GM12878 (cell line): Measurements from ENCODE around the gene TENT5A. TPM values are rescaled to one million over a fixed set of nuclear protein-coding genes. Genes with fewer than 3 reads are reported as not detected.

ENCODE experiments used
- ATAC-seq: fragments of 200-7000 bp; cut with Tn5 transposase; 3 replicates; pipeline ENCODE4 v1.9.1; 2020; ENCODE audit warnings: mild to moderate bottlenecking, moderate library complexity
- BruUV-seq: library from RNA; stranded (reverse); fragments of 400-500 nt; replicated peaks from 2 replicates; lab custom pipeline; 2021; lab: Mats Ljungman, UMichigan
- CTCF ChIA-PET: fragments of 300-600 bp; sonication (Branson Sonifier 250); formaldehyde crosslinking; extraction: SDS; loops from one replicate; lab custom pipeline; 2021; ENCODE audit warnings: inconsistent platforms; lab: Yijun Ruan, JAX
- POLR2A ChIA-PET: fragments of 350-600 bp; formaldehyde crosslinking; extraction: SDS; loops from one replicate; lab custom pipeline; 2021; ENCODE audit warnings: inconsistent platforms; lab: Charles Lee
- RAD21 ChIA-PET: fragments of 300-600 bp; sonication (Branson Sonifier 250); formaldehyde crosslinking; loops from one replicate; lab custom pipeline; 2023; ENCODE audit warnings: antibody characterized with exemption; ENCODE audit not compliant: unreplicated experiment; lab: Charles Lee
- SMC1A ChIA-PET: fragments of 300-600 bp; sonication (Branson Sonifier 250); formaldehyde crosslinking; loops from one replicate; lab custom pipeline; 2023; ENCODE audit not compliant: unreplicated experiment, uncharacterized antibody; lab: Charles Lee
- DNase-seq: peaks from one replicate; pipeline ENCODE4 v3.0.0-alpha.2; 2011; ENCODE audit warnings: low read depth, low spot score
- FAIRE-seq: peaks from 3 replicates; lab custom pipeline; 2011; peaks lifted over from hg19 to GRCh38; lab: Jason Lieb, UNC
- H2AFZ ChIP-seq: 2 replicates; pipeline ENCODE4 v1.6.0; 2011; ENCODE audit warnings: low read depth, low read length, control low read depth; ENCODE audit not compliant: control insufficient read depth
- H3K27ac ChIP-seq: 2 replicates; pipeline ENCODE4 v1.5.1; 2011; ENCODE audit warnings: control low read depth; ENCODE audit not compliant: control insufficient read depth, insufficient read depth
- H3K27me3 ChIP-seq, 2 experiments: replicated peaks in 1 of 2; 2 replicates each; pipeline versions ENCODE4 v1.6.0 to v1.6.1; 2011; ENCODE audit warnings: low read length in 1 of 2; ENCODE audit not compliant: control insufficient read depth in 2 of 2, insufficient read depth in 2 of 2
- H3K36me3 ChIP-seq, 2 experiments: 2 replicates each; pipeline ENCODE4 v1.5.1; 2011; ENCODE audit warnings: low read length in 1 of 2; ENCODE audit not compliant: control insufficient read depth in 2 of 2, insufficient read depth in 2 of 2
- H3K4me1 ChIP-seq: 2 replicates; pipeline ENCODE4 v1.6.1; 2011; ENCODE audit warnings: mild to moderate bottlenecking, low read length, moderate library complexity, mixed read lengths; ENCODE audit not compliant: control insufficient read depth, insufficient read depth
- H3K4me2 ChIP-seq: 2 replicates; pipeline ENCODE4 v1.6.0; 2011; ENCODE audit warnings: control low read depth; ENCODE audit not compliant: control insufficient read depth, insufficient read depth
- H3K4me3 ChIP-seq: fragments of 200-600 bp; sonication (generic); 2 replicates; pipeline ENCODE4 v1.5.1; 2016
- H3K79me2 ChIP-seq: 2 replicates; pipeline ENCODE4 v1.6.0; 2011; ENCODE audit warnings: low read length; ENCODE audit not compliant: control insufficient read depth, insufficient read depth
- H3K9ac ChIP-seq: 2 replicates; pipeline ENCODE4 v1.8.0; 2011; ENCODE audit warnings: low read length, control low read depth, mixed read lengths; ENCODE audit not compliant: control insufficient read depth, insufficient read depth
- H3K9me3 ChIP-seq: replicated peaks from 3 replicates; pipeline ENCODE4 v1.5.1; 2011; ENCODE audit warnings: mild to moderate bottlenecking, low read length; ENCODE audit not compliant: control insufficient read depth, insufficient read depth
- H4K20me1 ChIP-seq: 2 replicates; pipeline ENCODE4 v1.6.0; 2011; ENCODE audit not compliant: control insufficient read depth, insufficient read depth
- ELK1 ChIP-seq: IDR thresholded peaks from 2 replicates; pipeline ENCODE4 v1.6.1; 2012; ENCODE audit warnings: low read depth, low read length, improper control_type of control experiment
- GABPA ChIP-seq: IDR thresholded peaks from 2 replicates; pipeline ENCODE4 v1.6.1; 2014; ENCODE audit warnings: antibody characterized with exemption, low read depth, mild to moderate bottlenecking, inconsistent platforms
- HDAC6 ChIP-seq: fragments of 200-600 bp; sonication (generic); IDR thresholded peaks from one replicate; pipeline ENCODE4 v1.8.0; 2017; ENCODE audit warnings: antibody characterized with exemption; ENCODE audit not compliant: unreplicated experiment
- MAX ChIP-seq: IDR thresholded peaks from 2 replicates; pipeline ENCODE4 v1.6.1; 2012; ENCODE audit warnings: low read depth, low read length, improper control_type of control experiment
- PML ChIP-seq: IDR thresholded peaks from 2 replicates; pipeline ENCODE4 v1.6.1; 2012; ENCODE audit warnings: low read length, inconsistent platforms
- USF2 ChIP-seq: IDR thresholded peaks from 2 replicates; pipeline ENCODE4 v1.6.1; 2011; ENCODE audit warnings: low read depth, low read length, improper control_type of control experiment, borderline replicate concordance
- WGBS: methylation state at CpG from one replicate; pipeline ENCODE4 v1.1.6; 2016; ENCODE audit warnings: low lambda C conversion rate; ENCODE audit not compliant: insufficient replicate concordance, insufficient coverage; ENCODE audit errors: missing lambda C conversion rate; 5-methylcytosine and 5-hydroxymethylcytosine counted together
- in situ Hi-C: fragments of 300-500 bp; cut with MboI; formaldehyde crosslinking; loops from 9 replicates; pipeline ENCODE4 v1.14.3; 2018; ENCODE audit warnings: mixed read lengths
- intact Hi-C: fragments of 100-400 bp; cut with micrococcal nuclease; formaldehyde crosslinking; loops from one replicate; pipeline ENCODE4 v1.14.2; 2022; ENCODE audit not compliant: unreplicated experiment
- polyA plus RNA-seq, 11 experiments: library from polyadenylated mRNA; depleted of rRNA in 4 of 11; unstranded in 6 of 11; stranded (reverse) in 5 of 11; fragments of >200 nt; fragmentation: Nextera tagmentation in 4 of 11; fragmentation: Illumina TruSeq in 1 of 11; extraction: Ambion mirVana in 4 of 11; extraction: Trizol in 1 of 11; gene quantifications; 1 replicate in 1 of 11; 2 replicates in 10 of 11; pipeline versions ENCODE4 v1.2.1 to v1.2.3, GENCODE V29; 2011 to 2016; ENCODE audit warnings: inconsistent platforms in 2 of 11, missing spikeins in 2 of 11, low read depth in 1 of 11
- total RNA-seq, 4 experiments: library from RNA; depleted of rRNA in 3 of 4; stranded (reverse); fragments of >200 nt in 3 of 4; fragmentation: Illumina TruSeq in 1 of 4; extraction: Trizol in 1 of 4; gene quantifications; 2 replicates each; pipeline versions ENCODE4 v1.2.1 to v1.2.3, GENCODE V29; 2013 to 2021

The TENT5A gene
- total and polyA plus RNA-seq, 10 of the 15 experiments (the other 5 are each of a cell fraction or from before 2014, with no cell fraction given) = 0.25 to 9.6 (median 0.48) TPM

GRCh38 chr6:81790034-81790433 is 37.6 kb upstream of the TENT5A start (continued):
- TF ChIP-seq USF2 = no peak
- no peak for TF ChIP-seq HDAC6
- TF ChIP-seq MAX = no peak
- no peak for TF ChIP-seq GABPA
- TF ChIP-seq ELK1 = no peak

- 6% methylated on average over 1 of the region's 1 CpG for WGBS
- no TSS peak for BruUV-seq
- CTCF ChIA-PET = interaction anchor here (0.5 to 1.4 kb wide), 3 partner anchors 28 to 118 kb away, joined by 3 read pairs; no protein-coding TSS in a partner anchor
Measured at GRCh38 chr6:81789291-81789690, 36.8 kb upstream of the TENT5A start.

More at GRCh38 chr6:81789291-81789690, 36.8 kb upstream of the TENT5A start:
- intact Hi-C loops (no loop called here), in situ Hi-C loops (no loop called here)
- Histone ChIP-seq H3K27ac (no peak overlapping the region), H3K4me1 (no peaks in the 10 kb centered on the region), H4K20me1 (no peaks in the 10 kb centered on the region), H2AFZ (no peak overlapping the region), H3K36me3 (no peaks in the 10 kb centered on the region), H3K79me2 (no peaks in the 10 kb centered on the region), H3K9ac (no peak overlapping the region), H3K9me3 (no peaks in the 10 kb centered on the region), H3K27me3 (no peaks in the 10 kb centered on the region), H3K4me3 (no peak overlapping the region), H3K4me2 (no peak overlapping the region)
- ChIA-PET SMC1A (interaction anchor here (1.1 to 2.2 kb wide), 6 partner anchors 15 to 236 kb away, joined by 3 to 4 read pairs (median 3); no protein-coding TSS in a partner anchor), RAD21 (no interaction called here), POLR2A (interaction anchor here (0.6 kb wide), 1 partner anchor 11 kb away, joined by 3 read pairs; no protein-coding TSS in a partner anchor)
- DNase-seq (no peak), FAIRE-seq (no peak), ATAC-seq (no peak)
- TF ChIP-seq PML = no peak
